GM12878 (cell line): ENCODE data around the gene RRM2. TPM values are rescaled to one million over a fixed set of nuclear protein-coding genes. Genes with fewer than 3 reads are reported as not detected.

ENCODE experiments used
- ATAC-seq: fragments of 200-7000 bp; cut with Tn5 transposase; 3 replicates; pipeline ENCODE4 v1.9.1; 2020; ENCODE audit warnings: mild to moderate bottlenecking, moderate library complexity
- BruUV-seq: library from RNA; stranded (reverse); fragments of 400-500 nt; replicated peaks from 2 replicates; lab custom pipeline; 2021; lab: Mats Ljungman, UMichigan
- CTCF ChIA-PET: fragments of 300-600 bp; sonication (Branson Sonifier 250); formaldehyde crosslinking; extraction: SDS; loops from one replicate; lab custom pipeline; 2021; ENCODE audit warnings: inconsistent platforms; lab: Yijun Ruan, JAX
- POLR2A ChIA-PET: fragments of 350-600 bp; formaldehyde crosslinking; extraction: SDS; loops from one replicate; lab custom pipeline; 2021; ENCODE audit warnings: inconsistent platforms; lab: Charles Lee
- RAD21 ChIA-PET: fragments of 300-600 bp; sonication (Branson Sonifier 250); formaldehyde crosslinking; loops from one replicate; lab custom pipeline; 2023; ENCODE audit warnings: antibody characterized with exemption; ENCODE audit not compliant: unreplicated experiment; lab: Charles Lee
- SMC1A ChIA-PET: fragments of 300-600 bp; sonication (Branson Sonifier 250); formaldehyde crosslinking; loops from one replicate; lab custom pipeline; 2023; ENCODE audit not compliant: unreplicated experiment, uncharacterized antibody; lab: Charles Lee
- DNase-seq: peaks from one replicate; pipeline ENCODE4 v3.0.0-alpha.2; 2011; ENCODE audit warnings: low read depth, low spot score
- FAIRE-seq: peaks from 3 replicates; lab custom pipeline; 2011; peaks lifted over from hg19 to GRCh38; lab: Jason Lieb, UNC
- H2AFZ ChIP-seq: 2 replicates; pipeline ENCODE4 v1.6.0; 2011; ENCODE audit warnings: low read depth, low read length, control low read depth; ENCODE audit not compliant: control insufficient read depth
- H3K27ac ChIP-seq: 2 replicates; pipeline ENCODE4 v1.5.1; 2011; ENCODE audit warnings: control low read depth; ENCODE audit not compliant: control insufficient read depth, insufficient read depth
- H3K27me3 ChIP-seq, 2 experiments: replicated peaks in 1 of 2; 2 replicates each; pipeline versions ENCODE4 v1.6.0 to v1.6.1; 2011; ENCODE audit warnings: low read length in 1 of 2; ENCODE audit not compliant: control insufficient read depth in 2 of 2, insufficient read depth in 2 of 2
- H3K36me3 ChIP-seq, 2 experiments: 2 replicates each; pipeline ENCODE4 v1.5.1; 2011; ENCODE audit warnings: low read length in 1 of 2; ENCODE audit not compliant: control insufficient read depth in 2 of 2, insufficient read depth in 2 of 2
- H3K4me1 ChIP-seq: 2 replicates; pipeline ENCODE4 v1.6.1; 2011; ENCODE audit warnings: mild to moderate bottlenecking, low read length, moderate library complexity, mixed read lengths; ENCODE audit not compliant: control insufficient read depth, insufficient read depth
- H3K4me2 ChIP-seq: 2 replicates; pipeline ENCODE4 v1.6.0; 2011; ENCODE audit warnings: control low read depth; ENCODE audit not compliant: control insufficient read depth, insufficient read depth
- H3K4me3 ChIP-seq: fragments of 200-600 bp; sonication (generic); 2 replicates; pipeline ENCODE4 v1.5.1; 2016
- H3K79me2 ChIP-seq: 2 replicates; pipeline ENCODE4 v1.6.0; 2011; ENCODE audit warnings: low read length; ENCODE audit not compliant: control insufficient read depth, insufficient read depth
- H3K9ac ChIP-seq: 2 replicates; pipeline ENCODE4 v1.8.0; 2011; ENCODE audit warnings: low read length, control low read depth, mixed read lengths; ENCODE audit not compliant: control insufficient read depth, insufficient read depth
- H3K9me3 ChIP-seq: replicated peaks from 3 replicates; pipeline ENCODE4 v1.5.1; 2011; ENCODE audit warnings: mild to moderate bottlenecking, low read length; ENCODE audit not compliant: control insufficient read depth, insufficient read depth
- H4K20me1 ChIP-seq: 2 replicates; pipeline ENCODE4 v1.6.0; 2011; ENCODE audit not compliant: control insufficient read depth, insufficient read depth
- BCL11A ChIP-seq: IDR thresholded peaks from 2 replicates; pipeline ENCODE4 v1.6.1; 2011; ENCODE audit warnings: low read depth, low read length
- BRCA1 ChIP-seq: IDR thresholded peaks from 2 replicates; pipeline ENCODE4 v1.6.1; 2011; ENCODE audit warnings: low read depth, low read length, improper control_type of control experiment
- EP300 ChIP-seq, 2 experiments: fragments of 150-350 bp in 1 of 2; IDR thresholded peaks; 2 replicates each; pipeline ENCODE4 v1.6.1; 2011 to 2012; ENCODE audit warnings: low read depth in 2 of 2, low read length in 2 of 2, borderline replicate concordance in 1 of 2, improper control_type of control experiment in 1 of 2, inconsistent platforms in 1 of 2; ENCODE audit not compliant: control insufficient read depth in 1 of 2
- FOS ChIP-seq: IDR thresholded peaks from 3 replicates; pipeline ENCODE4 v1.6.1; 2011; ENCODE audit warnings: borderline replicate concordance; ENCODE audit not compliant: insufficient read length; ENCODE audit errors: extremely low read depth
- NRF1 ChIP-seq: conservative IDR thresholded peaks from 2 replicates; pipeline ENCODE4 v1.6.1; 2011; ENCODE audit warnings: mild to moderate bottlenecking, low read depth, low read length, improper control_type of control experiment
- PKNOX1 ChIP-seq: fragments of 450-650 bp; IDR thresholded peaks from 2 replicates; pipeline ENCODE4 v1.6.1; 2016; ENCODE audit warnings: mild to moderate bottlenecking
- RFX5 ChIP-seq: IDR thresholded peaks from 2 replicates; pipeline ENCODE4 v1.6.1; 2011; ENCODE audit warnings: low read depth, low read length, improper control_type of control experiment
- SPI1 ChIP-seq: IDR thresholded peaks from 2 replicates; pipeline ENCODE4 v1.6.1; 2011; ENCODE audit warnings: low read depth, mild to moderate bottlenecking, low read length, moderate library complexity, borderline replicate concordance; ENCODE audit not compliant: insufficient read depth
- ZNF24 ChIP-seq: fragments of 450-650 bp; IDR thresholded peaks from 2 replicates; pipeline ENCODE4 v1.6.1; 2017; ENCODE audit warnings: antibody characterized with exemption, mild to moderate bottlenecking
- WGBS: methylation state at CpG from one replicate; pipeline ENCODE4 v1.1.6; 2016; ENCODE audit warnings: low lambda C conversion rate; ENCODE audit not compliant: insufficient replicate concordance, insufficient coverage; ENCODE audit errors: missing lambda C conversion rate; 5-methylcytosine and 5-hydroxymethylcytosine counted together
- in situ Hi-C: fragments of 300-500 bp; cut with MboI; formaldehyde crosslinking; loops from 9 replicates; pipeline ENCODE4 v1.14.3; 2018; ENCODE audit warnings: mixed read lengths
- intact Hi-C: fragments of 100-400 bp; cut with micrococcal nuclease; formaldehyde crosslinking; loops from one replicate; pipeline ENCODE4 v1.14.2; 2022; ENCODE audit not compliant: unreplicated experiment
- polyA plus RNA-seq, 11 experiments: library from polyadenylated mRNA; depleted of rRNA in 4 of 11; unstranded in 6 of 11; stranded (reverse) in 5 of 11; fragments of >200 nt; fragmentation: Nextera tagmentation in 4 of 11; fragmentation: Illumina TruSeq in 1 of 11; extraction: Ambion mirVana in 4 of 11; extraction: Trizol in 1 of 11; gene quantifications; 1 replicate in 1 of 11; 2 replicates in 10 of 11; pipeline versions ENCODE4 v1.2.1 to v1.2.3, GENCODE V29; 2011 to 2016; ENCODE audit warnings: inconsistent platforms in 2 of 11, missing spikeins in 2 of 11, low read depth in 1 of 11
- total RNA-seq, 4 experiments: library from RNA; depleted of rRNA in 3 of 4; stranded (reverse); fragments of >200 nt in 3 of 4; fragmentation: Illumina TruSeq in 1 of 4; extraction: Trizol in 1 of 4; gene quantifications; 2 replicates each; pipeline versions ENCODE4 v1.2.1 to v1.2.3, GENCODE V29; 2013 to 2021
- TF ChIP-seq, protein P1 (sequence below): fragments of 450-650 bp; IDR thresholded peaks from 2 replicates; pipeline ENCODE4 v1.6.1; 2017; ENCODE audit warnings: borderline replicate concordance
- TF ChIP-seq, protein P2 (sequence below): IDR thresholded peaks from 2 replicates; pipeline ENCODE4 v1.6.1; 2011; ENCODE audit warnings: mild to moderate bottlenecking, low read depth, low read length, moderate library complexity; ENCODE audit not compliant: insufficient replicate concordance
- TF ChIP-seq, protein P3 (sequence below): fragments of 450-650 bp; IDR thresholded peaks from 2 replicates; pipeline ENCODE4 v1.6.1; 2017; ENCODE audit warnings: mild to moderate bottlenecking, low read depth, inconsistent platforms; ENCODE audit not compliant: poor library complexity, severe bottlenecking

RRM2 gene
- total and polyA plus RNA-seq, 10 of the 15 experiments (the other 5 are each of a cell fraction or from before 2014, with no cell fraction given), result 54.4 to 771 (median 159) TPM

DNA sequence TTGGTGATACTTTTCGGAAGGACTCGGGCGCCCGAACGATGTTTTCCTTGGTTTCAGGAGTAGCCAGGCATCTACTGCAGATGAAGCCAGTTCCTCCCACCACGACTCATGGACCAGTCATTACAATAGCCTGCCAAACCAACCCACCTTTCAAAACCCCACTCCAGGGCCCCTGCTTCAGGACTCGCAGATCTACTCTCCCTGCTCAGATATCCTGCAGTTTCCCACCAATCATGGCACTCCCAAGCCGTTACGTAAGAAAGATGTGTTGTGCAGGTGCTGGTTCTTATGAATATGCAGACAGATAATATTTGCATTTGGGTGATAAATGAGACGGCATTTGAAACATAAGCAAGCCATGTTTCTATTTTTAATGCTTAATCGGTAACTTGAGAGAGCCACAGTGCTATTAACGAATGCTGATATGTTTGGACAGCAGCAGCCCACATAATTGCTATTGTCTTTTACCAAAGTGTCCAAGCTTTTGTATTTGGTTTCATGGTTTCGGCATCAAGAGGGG lies 38.8 kb upstream of the RRM2 start:
- H3K9ac ChIP-seq, result no peak overlapping the region
- 10% methylated on average over 13 of the region's 13 CpGs for WGBS
- TF ChIP-seq, protein P1, sequence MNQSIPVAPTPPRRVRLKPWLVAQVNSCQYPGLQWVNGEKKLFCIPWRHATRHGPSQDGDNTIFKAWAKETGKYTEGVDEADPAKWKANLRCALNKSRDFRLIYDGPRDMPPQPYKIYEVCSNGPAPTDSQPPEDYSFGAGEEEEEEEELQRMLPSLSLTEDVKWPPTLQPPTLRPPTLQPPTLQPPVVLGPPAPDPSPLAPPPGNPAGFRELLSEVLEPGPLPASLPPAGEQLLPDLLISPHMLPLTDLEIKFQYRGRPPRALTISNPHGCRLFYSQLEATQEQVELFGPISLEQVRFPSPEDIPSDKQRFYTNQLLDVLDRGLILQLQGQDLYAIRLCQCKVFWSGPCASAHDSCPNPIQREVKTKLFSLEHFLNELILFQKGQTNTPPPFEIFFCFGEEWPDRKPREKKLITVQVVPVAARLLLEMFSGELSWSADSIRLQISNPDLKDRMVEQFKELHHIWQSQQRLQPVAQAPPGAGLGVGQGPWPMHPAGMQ, result no peak
- TF ChIP-seq, protein P2, sequence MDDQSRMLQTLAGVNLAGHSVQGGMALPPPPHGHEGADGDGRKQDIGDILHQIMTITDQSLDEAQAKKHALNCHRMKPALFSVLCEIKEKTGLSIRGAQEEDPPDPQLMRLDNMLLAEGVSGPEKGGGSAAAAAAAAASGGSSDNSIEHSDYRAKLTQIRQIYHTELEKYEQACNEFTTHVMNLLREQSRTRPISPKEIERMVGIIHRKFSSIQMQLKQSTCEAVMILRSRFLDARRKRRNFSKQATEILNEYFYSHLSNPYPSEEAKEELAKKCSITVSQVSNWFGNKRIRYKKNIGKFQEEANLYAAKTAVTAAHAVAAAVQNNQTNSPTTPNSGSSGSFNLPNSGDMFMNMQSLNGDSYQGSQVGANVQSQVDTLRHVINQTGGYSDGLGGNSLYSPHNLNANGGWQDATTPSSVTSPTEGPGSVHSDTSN, result peak; percentile 28
- TF ChIP-seq FOS, result no peak
- TF ChIP-seq RFX5, result peak; percentile 73
- TF ChIP-seq BRCA1, result no peak
- TF ChIP-seq, protein P3, sequence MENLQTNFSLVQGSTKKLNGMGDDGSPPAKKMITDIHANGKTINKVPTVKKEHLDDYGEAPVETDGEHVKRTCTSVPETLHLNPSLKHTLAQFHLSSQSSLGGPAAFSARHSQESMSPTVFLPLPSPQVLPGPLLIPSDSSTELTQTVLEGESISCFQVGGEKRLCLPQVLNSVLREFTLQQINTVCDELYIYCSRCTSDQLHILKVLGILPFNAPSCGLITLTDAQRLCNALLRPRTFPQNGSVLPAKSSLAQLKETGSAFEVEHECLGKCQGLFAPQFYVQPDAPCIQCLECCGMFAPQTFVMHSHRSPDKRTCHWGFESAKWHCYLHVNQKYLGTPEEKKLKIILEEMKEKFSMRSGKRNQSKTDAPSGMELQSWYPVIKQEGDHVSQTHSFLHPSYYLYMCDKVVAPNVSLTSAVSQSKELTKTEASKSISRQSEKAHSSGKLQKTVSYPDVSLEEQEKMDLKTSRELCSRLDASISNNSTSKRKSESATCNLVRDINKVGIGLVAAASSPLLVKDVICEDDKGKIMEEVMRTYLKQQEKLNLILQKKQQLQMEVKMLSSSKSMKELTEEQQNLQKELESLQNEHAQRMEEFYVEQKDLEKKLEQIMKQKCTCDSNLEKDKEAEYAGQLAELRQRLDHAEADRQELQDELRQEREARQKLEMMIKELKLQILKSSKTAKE, result peak; percentile 57
- TF ChIP-seq ZNF24, result no peak
- TF ChIP-seq NRF1, result no peak
- TF ChIP-seq PKNOX1, result peak; percentile 72
- TF ChIP-seq BCL11A, result 0 out of 2 replicates have a peak, but pooled peaks have one; percentile 26
- TF ChIP-seq SPI1, result 0 out of 2 replicates have a peak, but pooled peaks have one; percentile 33
- TF ChIP-seq EP300 (IDR thresholded peaks at IDR 0.05; ENCODE audit: borderline replicate concordance in 1 of 2, control insufficient read depth in 1 of 2, low read depth in 2 of 2, low read length in 2 of 2), result peak; percentile 67 to 78; a peak in 2 of 4 replicates

More for the DNA sequence above, 38.8 kb upstream of the RRM2 start:
- Histone ChIP-seq H3K4me1 (peaks cover 29% of the 10 kb centered on the region), H3K36me3 (no peaks in the 10 kb centered on the region), H3K79me2 (no peaks in the 10 kb centered on the region), H4K20me1 (no peaks in the 10 kb centered on the region), H2AFZ (no peak overlapping the region), H3K4me3 (no peak overlapping the region), H3K27ac (no peak overlapping the region), H3K4me2 (peak overlapping the region; percentile 36), H3K27me3 (no peaks in the 10 kb centered on the region), H3K9me3 (no peaks in the 10 kb centered on the region)
- FAIRE-seq (no peak), ATAC-seq (peak; percentile 37), DNase-seq (peak; percentile 65)
- ChIA-PET POLR2A (interaction anchor here (1.0 to 5.8 kb wide), 6 partner anchors 7 to 351 kb away, joined by 3 to 73 read pairs (median 6); no protein-coding TSS in a partner anchor), SMC1A (interaction anchor here (0.9 to 3.8 kb wide), 11 partner anchors 8 to 363 kb away, joined by 3 to 41 read pairs (median 7); no protein-coding TSS in a partner anchor), RAD21 (interaction anchor here (0.9 to 5.7 kb wide), 6 partner anchors 8 to 362 kb away, joined by 3 to 41 read pairs (median 14); no protein-coding TSS in a partner anchor), CTCF (interaction anchor here (0.6 to 31.8 kb wide), 5 partner anchors 7 to 351 kb away, joined by 3 to 983 read pairs (median 9); partner anchors contain the start of gene CYS1)
- intact Hi-C loops, result loop anchor here (1.0 to 2.0 kb wide), 2 partner anchors 8 to 37 kb away; no protein-coding TSS in a partner anchor
- BruUV-seq, result no TSS peak
- in situ Hi-C loops, result no loop called here
